IMR-90 (cell line): ENCODE data around the gene BCDIN3D. TPM values are rescaled to one million over a fixed set of nuclear protein-coding genes. Genes with fewer than 3 reads are reported as not detected.

Experiments used
- ATAC-seq: fragments of 200-7000 bp; cut with Tn5 transposase; 2 replicates; pipeline ENCODE4 v1.9.1; 2020; ENCODE audit warnings: low read depth, mild to moderate bottlenecking, moderate library complexity
- BruUV-seq: library from RNA; stranded (reverse); fragments of 400-500 nt; replicated peaks from 2 replicates; lab custom pipeline; 2021; lab: Mats Ljungman, UMichigan
- CTCF ChIA-PET: fragments of 300-600 bp; formaldehyde crosslinking; extraction: SDS; loops from one replicate; lab custom pipeline; 2021; ENCODE audit warnings: antibody characterized with exemption; lab: Yijun Ruan, JAX
- POLR2A ChIA-PET: fragments of 300-600 bp; sonication (Branson Sonifier 250); formaldehyde crosslinking; loops from one replicate; lab custom pipeline; 2022; ENCODE audit warnings: antibody characterized with exemption; ENCODE audit not compliant: unreplicated experiment; lab: Charles Lee
- DNase-seq: peaks from one replicate; pipeline ENCODE4 v3.0.0; 2013
- H2AFZ ChIP-seq: replicated peaks from 2 replicates; pipeline ENCODE3; 2013; ENCODE audit warnings: low read length, mild to moderate bottlenecking; ENCODE audit not compliant: poor library complexity
- H2AK5ac ChIP-seq: 2 replicates; pipeline ENCODE4 v1.6.1; 2013; ENCODE audit warnings: low read depth, low read length, inconsistent platforms
- H2AK9ac ChIP-seq: replicated peaks from 2 replicates; pipeline ENCODE3; 2013; ENCODE audit warnings: mild to moderate bottlenecking, low read depth, low read length, moderate library complexity; ENCODE audit not compliant: poor library complexity
- H2BK120ac ChIP-seq: 2 replicates; pipeline ENCODE4 v1.6.1; 2013; ENCODE audit warnings: low read depth, low read length, inconsistent platforms
- H2BK15ac ChIP-seq: 3 replicates; pipeline ENCODE4 v1.6.1; 2013; ENCODE audit warnings: low read depth, low read length, inconsistent platforms
- H2BK20ac ChIP-seq: 2 replicates; pipeline ENCODE4 v1.6.1; 2013; ENCODE audit warnings: low read depth, mild to moderate bottlenecking, inconsistent platforms, low read length, moderate library complexity
- H2BK5ac ChIP-seq: 2 replicates; pipeline ENCODE4 v1.6.1; 2013; ENCODE audit warnings: mild to moderate bottlenecking, low read depth, low read length, inconsistent platforms; ENCODE audit not compliant: poor library complexity, severe bottlenecking
- H3K14ac ChIP-seq: replicated peaks from 2 replicates; pipeline ENCODE4 v1.6.1; 2013; ENCODE audit warnings: low read depth, low read length, inconsistent platforms
- H3K18ac ChIP-seq: 2 replicates; pipeline ENCODE4 v1.6.1; 2013; ENCODE audit warnings: low read depth, low read length, control low read depth
- H3K23ac ChIP-seq: 2 replicates; pipeline ENCODE4 v1.6.1; 2013; ENCODE audit warnings: low read depth, low read length, inconsistent platforms
- H3K27ac ChIP-seq: 2 replicates; pipeline ENCODE4 v1.5.1; 2013; ENCODE audit warnings: mild to moderate bottlenecking, control low read depth, low read length; ENCODE audit not compliant: insufficient read depth
- H3K27me3 ChIP-seq: 2 replicates; pipeline ENCODE4 v1.6.1; 2013; ENCODE audit warnings: low read length; ENCODE audit not compliant: control insufficient read depth, insufficient read depth
- H3K36me3 ChIP-seq: 2 replicates; pipeline ENCODE4 v1.6.1; 2013; ENCODE audit warnings: low read length, mixed read lengths; ENCODE audit not compliant: control insufficient read depth, insufficient read depth
- H3K4ac ChIP-seq: 2 replicates; pipeline ENCODE4 v1.6.1; 2013; ENCODE audit warnings: low read depth, low read length, inconsistent platforms
- H3K4me1 ChIP-seq: 2 replicates; pipeline ENCODE4 v1.6.1; 2013; ENCODE audit warnings: low read length, mixed read lengths; ENCODE audit not compliant: control insufficient read depth, insufficient read depth
- H3K4me2 ChIP-seq: 2 replicates; pipeline ENCODE4 v1.6.1; 2013; ENCODE audit warnings: low read depth, mild to moderate bottlenecking, control low read depth, low read length, moderate library complexity
- H3K4me3 ChIP-seq: 2 replicates; pipeline ENCODE4 v1.5.1; 2013; ENCODE audit warnings: low read depth, mild to moderate bottlenecking, control low read depth, low read length, moderate library complexity; ENCODE audit not compliant: insufficient read depth
- H3K56ac ChIP-seq: 2 replicates; pipeline ENCODE4 v1.6.1; 2013; ENCODE audit warnings: low read length, inconsistent platforms; ENCODE audit not compliant: insufficient read depth; ENCODE audit errors: extremely low read depth
- H3K79me1 ChIP-seq, 2 experiments: 2 replicates each; pipeline ENCODE4 v1.6.1; 2013; ENCODE audit warnings: low read length in 2 of 2, inconsistent platforms in 1 of 2, low read depth in 1 of 2
- H3K9ac ChIP-seq: 2 replicates; pipeline ENCODE4 v1.6.1; 2013; ENCODE audit warnings: low read depth, low read length, control low read depth
- H3K9me1 ChIP-seq: 2 replicates; pipeline ENCODE4 v1.6.1; 2013; ENCODE audit warnings: low read length, inconsistent platforms; ENCODE audit not compliant: insufficient read depth
- H3K9me3 ChIP-seq: 2 replicates; pipeline ENCODE4 v1.6.1; 2013; ENCODE audit warnings: low read length; ENCODE audit not compliant: control insufficient read depth, insufficient read depth
- H4K20me1 ChIP-seq: 2 replicates; pipeline ENCODE4 v1.6.1; 2013; ENCODE audit warnings: low read length, inconsistent platforms; ENCODE audit not compliant: insufficient read depth
- H4K5ac ChIP-seq: 2 replicates; pipeline ENCODE4 v1.6.1; 2013; ENCODE audit warnings: mild to moderate bottlenecking, low read depth, low read length, control low read depth
- H4K8ac ChIP-seq, 2 experiments: 2 replicates each; pipeline ENCODE4 v1.6.1; 2013; ENCODE audit warnings: low read depth in 2 of 2, low read length in 2 of 2, control low read depth in 1 of 2, inconsistent platforms in 1 of 2
- H4K91ac ChIP-seq: 2 replicates; pipeline ENCODE4 v1.6.1; 2013; ENCODE audit warnings: low read depth, low read length, inconsistent platforms; ENCODE audit not compliant: insufficient read depth
- CEBPB ChIP-seq: IDR thresholded peaks from 2 replicates; pipeline ENCODE4 v1.6.1; 2012; ENCODE audit warnings: low read depth, low read length, improper control_type of control experiment
- MAZ ChIP-seq: IDR thresholded peaks from 2 replicates; pipeline ENCODE4 v1.6.1; 2012; ENCODE audit warnings: low read depth, mild to moderate bottlenecking, low read length, improper control_type of control experiment, moderate library complexity, borderline replicate concordance
- NFE2L2 ChIP-seq: fragments of 150-350 bp; IDR thresholded peaks from 2 replicates; pipeline ENCODE4 v1.6.1; 2016; ENCODE audit warnings: low read depth, mild to moderate bottlenecking, low read length
- POLR2A ChIP-seq: IDR thresholded peaks from 2 replicates; pipeline ENCODE4 v1.6.1; 2012; ENCODE audit warnings: mild to moderate bottlenecking, low read depth, low read length
- RAD21 ChIP-seq: IDR thresholded peaks from 2 replicates; pipeline ENCODE4 v1.6.1; 2012; ENCODE audit warnings: low read length, improper control_type of control experiment
- RCOR1 ChIP-seq: IDR thresholded peaks from 2 replicates; pipeline ENCODE4 v1.6.1; 2012; ENCODE audit warnings: mild to moderate bottlenecking, low read length, improper control_type of control experiment; ENCODE audit not compliant: insufficient replicate concordance
- SMC3 ChIP-seq: fragments of 150-350 bp; IDR thresholded peaks from 2 replicates; pipeline ENCODE4 v1.6.1; 2016; ENCODE audit warnings: low read depth, mild to moderate bottlenecking, antibody characterized with exemption, low read length, moderate library complexity
- WGBS, 2 experiments: methylation state at CpG; one replicate each; pipeline versions ENCODE4 v1.1.5 to v1.1.7; 2013; ENCODE audit warnings: missing lambda C conversion rate in 2 of 2; ENCODE audit not compliant: insufficient read length in 1 of 2; ENCODE audit errors: extremely low coverage in 2 of 2; 5-methylcytosine and 5-hydroxymethylcytosine counted together
- dilution Hi-C: fragments of 300-500 bp; cut with HindIII; formaldehyde crosslinking; loops from one replicate; pipeline ENCODE4 v1.14.3; 2018; ENCODE audit warnings: low sequenced_read_pairs; ENCODE audit not compliant: unreplicated experiment
- in situ Hi-C: fragments of 300-500 bp; cut with MboI; formaldehyde crosslinking; loops from 3 replicates; pipeline ENCODE4 v1.14.3; 2019; ENCODE audit warnings: low sequenced_read_pairs, inconsistent platforms, mixed read lengths
- intact Hi-C: fragments of 100-400 bp; cut with micrococcal nuclease; formaldehyde crosslinking; loops from 2 replicates; pipeline ENCODE4 v1.10.0; 2022
- polyA plus RNA-seq, 3 experiments: library from polyadenylated mRNA; depleted of rRNA; stranded (reverse); fragments of >200 nt; gene quantifications; 2 replicates each; pipeline ENCODE4 v1.2.3, GENCODE V29; 2012; ENCODE audit warnings: low replicate concordance in 1 of 3
- total RNA-seq: library from RNA; depleted of rRNA; stranded (reverse); fragments of >200 nt; gene quantifications from 2 replicates; pipeline ENCODE4 v1.2.3, GENCODE V29; 2012
- TF ChIP-seq, protein P1 (sequence below): conservative IDR thresholded peaks from 2 replicates; pipeline ENCODE4 v1.5.1; 2012; ENCODE audit warnings: mild to moderate bottlenecking, low read depth, low read length, improper control_type of control experiment

Gene BCDIN3D
- total and polyA plus RNA-seq, 2 of the 4 experiments (the other 2 are of a cell fraction) = 2.3 TPM

DNA sequence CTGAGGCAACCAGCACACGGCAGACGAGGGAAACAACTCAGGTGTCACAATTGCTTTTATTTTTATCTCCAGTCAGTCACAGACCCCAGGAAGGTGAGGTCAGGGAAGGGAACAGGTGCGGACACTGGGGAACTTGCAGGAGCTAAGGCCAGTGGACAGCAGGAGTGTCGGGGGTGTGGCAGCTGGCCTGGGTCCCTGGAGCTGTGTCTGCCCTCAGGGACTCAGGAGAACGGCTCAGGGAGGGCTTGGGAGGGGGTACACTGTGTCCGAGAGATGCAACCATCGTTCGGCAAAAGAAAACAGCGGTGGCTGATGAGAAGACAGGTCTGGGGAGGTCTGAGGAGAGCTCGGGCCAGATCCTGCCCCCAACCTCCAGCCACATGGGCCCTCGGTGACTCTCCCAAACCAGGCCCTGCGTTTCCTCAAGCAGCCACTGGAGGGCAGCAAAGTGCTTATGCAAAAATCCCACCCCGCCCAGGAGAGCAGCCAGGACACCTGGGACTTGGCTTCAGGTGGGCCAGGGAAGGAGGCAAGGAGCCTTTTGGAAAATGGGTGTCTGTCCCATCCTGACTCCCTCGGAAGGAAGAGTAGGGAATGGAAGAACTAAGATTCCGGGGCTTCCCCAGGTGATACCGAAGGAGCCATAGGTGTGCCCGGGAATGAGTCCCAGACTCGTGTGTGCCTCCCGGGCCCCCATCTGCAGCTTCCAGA is 24.1 kb upstream of the BCDIN3D start:
- Histone ChIP-seq H2AFZ (peak overlapping the region; percentile 73), H3K4me1 (peaks cover 23% of the 10 kb centered on the region), H2BK120ac (peak overlapping the region; percentile 11; the same call in 1 of the 2 replicates), H3K36me3 (no peaks in the 10 kb centered on the region), H2BK5ac (no peak overlapping the region), H3K4me3 (no peak overlapping the region), H4K5ac (no peak overlapping the region), H3K23ac (no peak overlapping the region), H4K91ac (no peak overlapping the region), H3K18ac (no peak overlapping the region), H3K56ac (no peak overlapping the region), H3K27me3 (peaks cover 22% of the 10 kb centered on the region), H3K4me2 (no peak overlapping the region), H3K4ac (no peak overlapping the region), H2BK15ac (no peak overlapping the region), H2BK20ac (no peak overlapping the region), H4K20me1 (0 out of 2 replicates have a peak, but pooled peaks cover 4% of the 10 kb centered on the region), H2AK5ac (peak overlapping the region; percentile 35; the same call in 1 of the 2 replicates), H3K14ac (no peak overlapping the region), H3K27ac (no peak overlapping the region), H2AK9ac (peak overlapping the region; percentile 65), H3K9ac (no peak overlapping the region), H3K79me1 (no peaks in the 10 kb centered on the region), H3K9me3 (no peaks in the 10 kb centered on the region), H4K8ac (no peak overlapping the region), H3K9me1 (no peaks in the 10 kb centered on the region; the same call in 1 of the 2 replicates)
- CTCF ChIA-PET = interaction anchor here (0.8 to 2.4 kb wide), 5 partner anchors 16 to 204 kb away, joined by 3 to 9 read pairs (median 4); no protein-coding TSS in a partner anchor
- ATAC-seq (peak; percentile 25; the same call in 1 of the 2 replicates), DNase-seq (peak; percentile 46)
- no TSS peak for BruUV-seq
- dilution Hi-C loops = no loop called here
- TF ChIP-seq, protein P1, sequence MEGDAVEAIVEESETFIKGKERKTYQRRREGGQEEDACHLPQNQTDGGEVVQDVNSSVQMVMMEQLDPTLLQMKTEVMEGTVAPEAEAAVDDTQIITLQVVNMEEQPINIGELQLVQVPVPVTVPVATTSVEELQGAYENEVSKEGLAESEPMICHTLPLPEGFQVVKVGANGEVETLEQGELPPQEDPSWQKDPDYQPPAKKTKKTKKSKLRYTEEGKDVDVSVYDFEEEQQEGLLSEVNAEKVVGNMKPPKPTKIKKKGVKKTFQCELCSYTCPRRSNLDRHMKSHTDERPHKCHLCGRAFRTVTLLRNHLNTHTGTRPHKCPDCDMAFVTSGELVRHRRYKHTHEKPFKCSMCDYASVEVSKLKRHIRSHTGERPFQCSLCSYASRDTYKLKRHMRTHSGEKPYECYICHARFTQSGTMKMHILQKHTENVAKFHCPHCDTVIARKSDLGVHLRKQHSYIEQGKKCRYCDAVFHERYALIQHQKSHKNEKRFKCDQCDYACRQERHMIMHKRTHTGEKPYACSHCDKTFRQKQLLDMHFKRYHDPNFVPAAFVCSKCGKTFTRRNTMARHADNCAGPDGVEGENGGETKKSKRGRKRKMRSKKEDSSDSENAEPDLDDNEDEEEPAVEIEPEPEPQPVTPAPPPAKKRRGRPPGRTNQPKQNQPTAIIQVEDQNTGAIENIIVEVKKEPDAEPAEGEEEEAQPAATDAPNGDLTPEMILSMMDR = peak; percentile 83
- no peak for TF ChIP-seq POLR2A
- TF ChIP-seq MAZ = peak; percentile 33; the same call in 1 of the 2 replicates
- TF ChIP-seq CEBPB = no peak
- no peak for TF ChIP-seq RCOR1
- peak; percentile 75 for TF ChIP-seq SMC3
- TF ChIP-seq NFE2L2 = no peak
- peak; percentile 86 for TF ChIP-seq RAD21
- intact Hi-C loops = loop anchor here (1.0 kb wide), 2 partner anchors 100 to 189 kb away; no protein-coding TSS in a partner anchor
- POLR2A ChIA-PET = no interaction called here
- in situ Hi-C loops = loop anchor here (5.0 kb wide), 2 partner anchors 85 to 185 kb away; partner anchors contain the start of gene AQP2
- WGBS, 2 experiments = 62% methylated on average over 7 of the region's 19 CpGs; no CpG with 5 or more reads in 1 of the 2 experiments
